Globus pallidus (tissue), 1 donor: ENCODE results near the gene PPM1M.
"Not testable (repeated sequence)": the region's sequence is repeated elsewhere in the genome, so short reads cannot be mapped to it uniquely, and the experiment has no call there.

Source experiments
- DNase-seq: peaks from one replicate; pipeline ENCODE4 v3.0.0-alpha.2; 2015; ENCODE audit warnings: low spot score

The PPM1M gene

DNA sequence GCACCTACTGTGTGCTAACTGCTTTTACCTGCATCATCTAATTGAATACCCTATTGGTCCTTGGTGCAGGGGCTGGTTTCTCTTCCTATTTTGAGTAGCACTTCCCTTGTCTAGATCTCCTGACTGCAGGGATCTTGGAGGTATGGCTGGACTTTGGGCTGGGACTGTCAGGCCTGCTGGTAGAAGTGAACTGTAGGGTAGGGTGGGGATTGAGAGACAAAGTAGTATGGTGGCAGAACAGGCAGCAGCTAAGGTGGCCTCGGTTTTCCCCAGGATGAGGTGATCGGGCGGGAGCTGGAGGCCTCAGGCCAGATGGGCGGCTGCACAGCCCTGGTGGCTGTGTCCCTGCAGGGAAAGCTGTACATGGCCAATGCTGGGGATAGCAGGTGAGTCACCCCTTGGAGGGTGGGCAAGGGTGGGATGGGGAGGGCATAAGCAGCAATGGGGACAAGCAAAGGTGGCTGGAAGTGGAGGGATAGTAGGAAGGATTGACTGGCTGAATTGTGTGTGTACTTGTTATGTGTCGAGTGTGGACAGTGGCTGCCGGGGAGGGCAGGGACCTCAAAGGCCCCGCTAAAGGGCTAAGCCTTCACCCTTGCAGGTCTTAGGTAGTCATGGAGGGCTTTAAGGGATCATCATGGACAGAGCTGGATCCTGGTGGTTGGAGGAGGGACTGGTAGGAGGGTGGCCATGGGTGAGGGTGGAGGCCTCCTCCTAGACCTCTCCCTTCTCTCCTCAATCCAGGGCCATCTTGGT, 2.0 kb downstream of the PPM1M start:
- DNase-seq: no peak

DNA sequence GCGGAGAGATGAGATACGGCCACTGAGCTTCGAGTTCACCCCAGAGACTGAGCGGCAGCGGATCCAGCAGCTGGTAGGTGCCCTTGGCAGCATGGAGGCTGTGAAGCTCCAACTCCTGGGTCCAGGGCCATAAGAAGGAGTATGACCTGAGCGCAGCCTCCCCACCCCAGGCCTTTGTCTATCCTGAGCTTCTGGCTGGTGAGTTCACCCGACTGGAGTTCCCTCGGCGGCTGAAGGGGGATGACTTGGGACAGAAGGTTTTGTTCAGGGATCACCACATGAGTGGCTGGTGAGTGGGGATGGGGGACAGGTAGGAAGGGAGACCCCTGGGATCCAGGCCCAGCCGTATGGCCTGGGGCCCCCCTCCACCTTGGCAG, 2.6 kb downstream of the PPM1M start:
- no peak for DNase-seq

DNA sequence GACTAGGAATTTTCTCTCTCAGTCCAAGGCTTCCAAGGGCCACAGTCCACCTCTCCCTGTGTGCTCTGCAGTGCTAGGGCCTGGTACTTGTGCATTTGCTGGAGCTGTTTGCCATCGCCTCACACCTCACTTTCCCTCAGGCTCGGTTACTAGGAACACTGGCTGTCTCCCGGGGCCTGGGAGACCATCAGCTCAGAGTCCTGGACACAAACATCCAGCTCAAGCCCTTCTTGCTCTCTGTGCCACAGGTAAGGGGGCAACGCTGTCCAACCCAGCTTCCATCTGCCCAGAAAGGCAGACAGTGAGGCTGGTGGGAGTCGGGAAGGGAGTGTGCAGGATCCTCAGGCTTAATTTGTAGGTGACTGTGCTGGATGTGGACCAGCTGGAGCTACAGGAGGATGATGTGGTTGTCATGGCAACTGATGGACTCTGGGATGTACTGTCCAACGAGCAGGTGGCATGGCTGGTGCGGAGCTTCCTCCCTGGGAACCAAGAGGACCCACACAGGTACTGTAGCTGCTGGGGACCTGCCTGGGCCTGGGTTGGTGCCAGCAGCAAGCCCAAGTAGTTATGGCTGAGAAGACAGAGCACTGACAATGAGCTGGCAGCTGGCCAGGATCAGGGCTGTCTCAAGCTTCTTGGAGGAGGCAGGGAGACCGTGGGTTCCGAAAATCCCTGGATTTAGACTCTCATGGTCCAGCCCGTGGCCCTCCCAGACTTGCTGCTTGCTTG, 3.4 kb downstream of the PPM1M start:
- no peak for DNase-seq

DNA sequence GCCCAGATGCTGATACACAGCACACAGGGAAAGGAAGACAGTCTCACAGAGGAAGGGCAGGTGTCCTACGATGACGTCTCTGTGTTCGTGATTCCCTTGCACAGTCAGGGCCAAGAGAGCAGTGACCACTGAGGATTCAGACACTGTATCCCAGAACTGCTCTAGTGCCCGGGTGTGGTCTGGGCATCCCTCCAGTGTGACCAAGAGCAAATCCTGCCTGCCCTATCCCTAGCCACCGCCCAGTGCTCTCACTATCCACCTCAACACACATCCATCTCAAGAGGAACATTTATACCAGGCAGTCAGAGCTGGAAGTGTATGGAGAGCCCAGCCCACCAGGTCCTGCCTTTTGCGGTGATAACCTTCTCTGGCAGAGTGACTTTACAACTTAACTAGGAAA, 4.1 kb downstream of the PPM1M start:
- DNase-seq: no peak

DNA sequence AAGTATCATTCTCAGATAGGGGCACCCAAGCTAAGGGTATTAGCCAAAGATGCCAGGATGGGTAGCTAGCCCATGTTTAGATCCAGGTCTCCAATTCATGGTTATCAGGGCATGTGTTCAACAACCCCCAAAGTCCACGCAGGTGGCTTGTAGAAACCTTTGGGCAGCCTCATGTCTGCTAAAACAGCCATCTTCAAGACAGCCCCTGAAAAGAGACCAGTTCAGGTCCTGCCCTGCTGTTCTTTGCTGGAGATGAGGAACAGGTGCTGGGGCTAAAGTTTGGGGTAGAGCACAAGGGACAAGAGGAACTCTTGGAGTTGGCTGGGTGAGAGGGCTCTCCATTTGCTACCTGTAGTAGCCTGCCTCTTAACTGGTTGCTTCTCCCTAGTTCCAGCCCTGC, 4.6 kb downstream of the PPM1M start:
- no peak for DNase-seq

DNA sequence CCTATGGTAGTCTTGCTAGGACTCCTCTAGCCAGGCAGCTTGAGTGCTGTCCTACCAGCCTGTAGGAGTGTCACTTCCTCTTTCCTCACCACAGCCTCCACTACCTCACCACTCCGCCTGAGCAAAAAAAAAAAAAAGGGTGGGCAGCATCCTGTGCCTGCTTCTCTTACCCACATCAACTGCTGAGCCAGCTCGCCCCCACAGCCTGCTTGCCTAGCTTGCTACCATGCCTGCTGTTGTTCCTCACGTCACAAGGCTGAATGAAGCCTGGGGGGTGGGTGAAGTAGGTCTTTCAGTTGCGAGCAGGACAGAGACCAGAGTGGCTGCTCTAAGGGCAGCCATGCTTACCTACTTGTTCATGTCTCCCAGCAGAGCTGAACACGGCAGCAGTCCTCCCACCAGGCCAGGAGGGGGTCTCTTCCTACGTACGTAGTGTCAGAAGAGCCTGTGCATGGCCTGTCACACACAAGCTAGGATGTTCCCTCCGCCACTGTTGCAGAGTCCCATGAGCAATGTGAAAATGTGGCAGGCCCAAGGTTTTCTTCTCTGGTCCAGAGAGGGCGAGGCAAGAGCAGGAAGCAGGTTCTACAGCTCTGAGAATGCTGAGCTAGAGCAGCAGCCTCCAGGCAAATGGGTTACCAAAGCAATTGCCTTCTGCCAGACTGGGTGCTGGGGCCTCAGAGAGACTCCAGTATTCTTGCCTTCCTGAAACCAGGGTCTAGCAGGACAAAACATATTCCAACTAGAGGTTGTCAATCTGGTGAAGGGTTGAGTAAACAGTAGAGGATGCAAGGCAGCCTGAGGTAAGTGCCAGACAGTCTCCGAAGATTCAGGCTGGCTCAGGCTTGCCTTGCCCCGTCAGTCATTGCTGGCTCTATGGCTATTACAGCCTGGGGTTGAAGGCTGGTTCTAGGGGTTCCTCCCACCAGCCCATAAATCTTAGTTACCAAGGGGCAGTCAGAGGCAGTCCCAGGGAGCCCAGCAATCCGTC, 8.1 kb downstream of the PPM1M start:
- peak; percentile 58 for DNase-seq

DNA sequence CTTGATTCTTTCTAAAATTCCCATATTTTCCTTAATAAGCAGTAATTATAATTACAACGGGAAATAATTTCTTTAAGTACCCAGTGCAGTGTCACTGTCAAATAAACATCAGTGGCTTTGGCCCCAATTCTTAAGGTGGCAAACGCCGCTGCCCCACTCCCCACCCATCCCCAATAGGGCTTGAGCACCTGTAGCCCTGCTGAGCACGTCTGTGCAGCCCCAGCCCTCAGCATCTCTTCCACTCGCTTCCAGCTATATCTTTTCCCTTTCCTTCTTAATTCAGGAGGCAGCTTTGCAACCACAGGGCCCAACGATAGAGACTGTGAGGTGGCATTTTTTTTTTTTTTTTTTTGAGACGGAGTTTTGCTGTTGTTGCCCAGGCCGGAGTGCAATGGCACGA, 9.0 kb downstream of the PPM1M start:
- no peak for DNase-seq

DNA sequence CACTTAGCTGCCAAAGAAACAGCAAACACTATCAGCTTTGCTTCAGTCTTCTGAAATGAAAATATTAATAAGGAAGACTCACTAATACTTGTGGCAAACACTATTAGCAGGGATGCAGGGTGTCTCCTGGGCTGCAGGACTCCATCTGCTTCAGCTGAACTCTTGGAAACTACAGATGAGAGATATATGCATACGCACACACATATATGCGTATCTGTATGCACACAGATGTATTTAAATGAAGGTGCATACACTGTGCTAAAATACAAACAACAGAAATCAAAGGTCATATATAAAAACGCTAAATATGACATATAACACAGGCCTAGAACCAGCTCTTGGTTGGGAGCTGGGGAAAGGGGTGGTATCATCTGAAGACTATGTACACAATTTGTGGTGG, 10.6 kb downstream of the PPM1M start:
- no peak for DNase-seq

DNA sequence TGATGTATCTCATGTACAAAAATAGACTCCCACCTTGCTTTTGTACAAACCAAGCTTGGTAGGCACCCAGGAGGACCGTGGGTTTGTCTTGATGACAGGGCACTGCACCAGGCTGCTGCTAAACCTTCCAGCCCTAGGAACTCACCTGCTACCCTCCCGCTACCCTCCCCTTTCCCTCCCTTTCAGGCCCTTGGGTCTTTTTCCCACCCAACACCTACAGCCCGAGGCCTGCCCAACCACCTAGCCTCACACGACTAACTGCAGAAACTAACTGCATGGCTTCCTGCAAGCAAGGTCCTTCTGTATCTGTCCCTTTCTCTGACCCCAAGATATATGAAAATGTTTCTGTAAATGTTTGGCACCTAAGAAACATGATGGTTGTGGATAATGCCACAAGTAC, 11.1 kb downstream of the PPM1M start:
- no peak for DNase-seq

DNA sequence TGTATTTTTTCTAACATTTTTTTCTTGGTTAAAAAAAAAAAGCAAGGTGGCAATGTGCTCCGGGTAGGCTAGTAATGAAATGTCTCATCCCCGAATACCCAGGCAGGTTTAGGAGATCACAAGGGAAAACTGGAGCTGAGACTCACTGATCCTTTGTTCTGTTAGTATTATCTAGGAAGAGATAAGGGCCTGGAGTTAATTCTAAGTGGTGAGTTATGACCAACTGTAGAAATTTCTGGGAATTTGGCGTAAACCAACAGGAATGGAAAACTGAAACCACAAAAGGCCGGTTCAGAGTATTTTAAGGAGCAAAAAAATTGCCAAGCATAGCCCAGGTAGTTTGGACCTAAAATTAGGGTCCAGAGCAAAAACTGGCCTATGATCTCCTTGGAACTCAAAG, 12.4 kb downstream of the PPM1M start:
- DNase-seq: no peak

DNA sequence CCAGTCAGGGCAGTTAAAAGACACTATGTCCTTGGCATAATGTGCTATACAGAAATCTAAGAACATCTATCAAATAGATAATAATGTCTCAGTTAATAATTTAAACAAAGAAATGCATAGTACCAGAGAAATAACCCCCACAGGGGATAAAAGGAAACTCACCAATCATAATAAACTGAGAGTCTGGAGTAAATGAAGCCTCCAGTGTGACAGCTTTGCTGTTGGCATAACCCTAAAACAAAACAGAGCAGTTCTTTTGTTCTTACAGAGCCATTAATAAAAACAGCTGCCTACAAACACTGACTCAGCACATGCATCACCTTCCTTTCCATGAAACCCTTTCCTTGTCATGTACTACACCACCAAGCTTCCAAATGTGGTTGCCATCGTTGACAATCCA, 13.5 kb downstream of the PPM1M start:
- DNase-seq: no peak

DNA sequence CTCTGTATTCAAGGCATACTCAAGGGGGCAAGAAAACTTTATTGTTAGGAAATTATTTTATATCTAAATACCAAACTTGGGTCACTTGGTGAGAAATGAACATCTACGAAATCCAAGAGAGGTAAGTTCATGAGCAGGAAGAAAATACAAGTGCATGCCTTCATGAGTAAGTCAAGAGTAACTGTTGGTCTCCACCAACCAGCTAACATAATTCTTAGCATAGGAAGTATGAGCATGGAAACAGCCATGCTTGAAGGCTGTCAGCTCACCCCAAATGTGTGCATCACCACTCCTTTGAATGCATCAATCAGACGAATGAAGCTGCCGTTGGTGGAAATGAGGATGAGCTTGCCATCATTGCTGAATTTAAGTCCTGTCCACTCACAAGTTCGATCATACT, 13.9 kb downstream of the PPM1M start:
- DNase-seq: no peak

DNA sequence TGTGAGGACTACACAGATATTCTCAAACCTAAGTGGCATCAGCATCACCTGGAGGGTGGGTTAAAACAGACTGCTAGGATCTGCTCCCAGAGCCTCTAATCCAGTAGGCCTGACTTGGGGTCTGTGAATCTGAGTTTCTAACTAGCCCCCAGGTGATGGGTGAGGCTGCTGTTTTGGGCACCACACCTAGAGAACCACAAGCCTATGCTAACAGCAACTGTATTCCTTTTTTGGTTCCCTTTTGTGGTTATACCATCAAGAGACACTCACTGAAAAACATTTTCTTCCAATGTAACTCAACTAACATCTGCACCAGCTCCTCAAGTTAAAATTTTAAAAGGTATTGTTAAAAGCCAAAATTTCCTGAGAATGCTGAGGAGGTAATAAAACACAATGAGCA, 16.9 kb downstream of the PPM1M start:
- DNase-seq: no peak

DNA sequence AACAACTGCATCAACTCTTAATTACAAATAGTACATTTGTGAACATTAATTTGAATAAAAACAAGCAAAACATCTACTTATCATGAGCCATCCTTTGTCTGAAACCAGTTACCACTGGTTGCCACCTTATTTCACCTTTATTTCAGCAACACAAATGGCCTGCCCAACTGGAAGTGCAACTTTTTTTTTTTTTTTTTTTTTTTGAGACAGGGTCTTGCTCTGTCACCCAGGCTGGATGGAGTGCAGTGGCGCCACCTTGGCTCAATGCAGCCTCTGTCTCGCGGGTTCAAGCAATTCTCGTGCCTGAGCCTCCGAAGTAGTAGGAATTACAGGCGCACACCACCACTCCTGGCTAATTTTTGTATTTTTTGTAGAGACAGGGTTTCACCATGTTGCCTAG, 19.8 kb downstream of the PPM1M start:
- no peak for DNase-seq

DNA sequence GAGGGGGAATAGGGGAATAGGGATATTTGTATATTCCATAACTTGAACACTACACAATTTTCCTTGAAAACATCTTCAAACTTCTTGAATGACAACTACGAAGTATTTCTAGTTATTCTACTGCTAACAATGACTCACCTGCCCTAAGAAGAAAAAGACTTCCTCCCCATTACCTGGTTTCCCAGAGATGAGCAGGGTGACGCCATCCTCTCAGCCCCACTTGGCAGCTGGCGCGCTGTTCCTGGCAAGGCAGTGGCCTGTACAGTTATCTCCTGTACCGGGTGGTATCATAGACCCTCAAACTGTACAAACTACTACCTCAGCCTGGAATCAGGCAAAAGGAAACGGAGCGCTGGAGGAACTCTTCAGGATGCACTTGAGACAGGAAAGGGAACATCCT, 22.5 kb downstream of the PPM1M start:
- no peak for DNase-seq

DNA sequence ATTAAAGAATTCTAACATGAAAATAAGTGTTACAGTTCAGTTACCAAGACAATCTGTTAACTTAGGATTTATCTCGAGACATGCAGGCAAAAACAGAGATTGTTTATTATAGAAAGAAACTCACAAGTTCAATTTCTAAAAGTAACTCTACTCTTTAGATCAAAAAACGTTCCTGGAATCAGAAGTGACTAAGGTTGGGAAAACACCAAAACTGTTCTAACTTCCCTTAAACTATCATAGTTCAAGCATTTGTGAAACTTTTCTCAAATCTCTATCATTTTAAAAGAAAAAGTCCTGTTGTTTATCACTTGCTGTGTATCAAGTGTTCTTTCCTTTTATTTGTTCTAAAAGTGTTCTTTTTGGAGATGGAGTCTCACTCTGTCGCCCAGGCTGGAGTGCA, 24.2 kb downstream of the PPM1M start:
- no peak for DNase-seq

DNA sequence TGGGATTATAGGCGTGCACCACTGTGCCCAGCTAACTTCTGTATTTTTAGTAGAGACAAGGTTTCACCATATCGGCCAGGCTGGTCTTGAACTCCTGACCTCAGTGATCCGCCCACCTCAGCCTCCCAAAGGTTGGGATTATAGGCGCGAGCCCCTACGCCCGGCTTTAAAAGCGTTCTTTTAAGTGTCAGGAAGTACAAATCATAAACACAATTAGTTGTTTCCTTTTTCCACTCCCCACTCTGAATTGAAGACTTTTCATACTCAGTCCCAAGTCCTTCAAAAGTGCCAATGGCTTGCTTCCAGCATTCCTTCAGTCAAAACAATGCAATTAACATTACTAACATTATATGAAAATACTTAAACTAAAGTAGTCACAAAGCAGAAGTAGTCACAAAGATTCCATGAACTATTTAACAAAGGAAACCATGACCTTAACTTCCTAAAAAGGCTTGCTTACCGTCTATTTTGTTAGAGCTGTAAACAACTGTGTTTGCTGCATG, 24.7 kb downstream of the PPM1M start:
- no peak for DNase-seq

DNA sequence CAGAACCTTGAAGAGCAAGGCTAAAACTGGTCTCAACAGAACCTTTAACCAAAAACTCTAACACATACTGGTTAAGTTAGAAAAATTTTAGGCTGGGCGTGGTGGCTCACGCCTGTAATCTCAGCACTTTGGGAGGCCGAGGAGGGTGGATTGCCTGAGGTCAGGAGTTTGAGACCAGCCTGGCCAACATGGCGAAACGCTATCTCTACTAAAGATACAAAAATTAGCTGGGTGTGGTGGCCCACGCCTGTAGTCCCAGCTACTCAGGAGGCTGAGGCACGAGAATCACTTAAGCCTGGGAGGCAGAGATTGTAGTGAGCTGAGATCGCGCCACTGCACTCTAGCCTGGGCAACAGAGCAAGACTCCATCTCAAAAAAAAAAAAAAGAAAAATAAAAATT, 26.6 kb downstream of the PPM1M start:
- not testable (repeated sequence) for DNase-seq

DNA sequence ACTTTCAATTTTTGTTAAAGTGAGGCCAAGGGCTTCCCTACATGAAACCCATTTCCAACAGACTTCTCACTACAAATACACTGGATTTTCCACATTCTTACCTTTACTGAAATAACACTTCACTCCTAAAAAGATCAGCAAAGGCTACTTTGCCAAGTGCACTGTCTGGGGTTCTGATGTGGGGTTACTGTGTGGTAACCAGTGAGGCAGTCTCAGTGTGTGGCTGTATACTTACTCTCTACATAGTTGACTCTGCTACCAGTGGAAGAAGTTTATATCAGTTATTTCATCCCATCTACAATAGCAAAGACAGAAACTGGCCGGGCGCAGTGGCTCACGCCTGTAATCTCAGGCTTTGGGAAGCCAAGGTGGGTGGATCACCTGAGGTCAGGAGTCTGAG, 27.3 kb downstream of the PPM1M start:
- DNase-seq: no peak

DNA sequence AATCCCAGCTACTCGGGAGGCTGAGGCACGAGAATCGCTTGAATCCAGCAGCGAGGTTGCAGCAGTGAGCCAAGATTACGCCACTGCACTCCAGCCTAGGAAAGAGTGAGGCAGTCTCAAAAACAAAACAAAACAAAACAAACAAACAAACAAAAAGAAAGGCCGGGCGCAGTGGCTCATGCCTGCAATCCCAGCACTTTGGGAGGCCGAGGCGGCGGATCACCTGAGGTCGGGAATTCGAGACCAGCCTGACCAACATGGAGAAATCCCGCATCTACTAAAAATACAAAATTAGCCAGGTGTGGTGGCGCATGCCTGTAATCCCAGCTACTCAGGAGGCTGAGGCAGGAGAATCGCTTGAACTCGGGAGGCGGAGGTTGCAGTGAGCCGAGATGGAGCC, 29.2 kb downstream of the PPM1M start:
- DNase-seq: not testable (repeated sequence)

DNA sequence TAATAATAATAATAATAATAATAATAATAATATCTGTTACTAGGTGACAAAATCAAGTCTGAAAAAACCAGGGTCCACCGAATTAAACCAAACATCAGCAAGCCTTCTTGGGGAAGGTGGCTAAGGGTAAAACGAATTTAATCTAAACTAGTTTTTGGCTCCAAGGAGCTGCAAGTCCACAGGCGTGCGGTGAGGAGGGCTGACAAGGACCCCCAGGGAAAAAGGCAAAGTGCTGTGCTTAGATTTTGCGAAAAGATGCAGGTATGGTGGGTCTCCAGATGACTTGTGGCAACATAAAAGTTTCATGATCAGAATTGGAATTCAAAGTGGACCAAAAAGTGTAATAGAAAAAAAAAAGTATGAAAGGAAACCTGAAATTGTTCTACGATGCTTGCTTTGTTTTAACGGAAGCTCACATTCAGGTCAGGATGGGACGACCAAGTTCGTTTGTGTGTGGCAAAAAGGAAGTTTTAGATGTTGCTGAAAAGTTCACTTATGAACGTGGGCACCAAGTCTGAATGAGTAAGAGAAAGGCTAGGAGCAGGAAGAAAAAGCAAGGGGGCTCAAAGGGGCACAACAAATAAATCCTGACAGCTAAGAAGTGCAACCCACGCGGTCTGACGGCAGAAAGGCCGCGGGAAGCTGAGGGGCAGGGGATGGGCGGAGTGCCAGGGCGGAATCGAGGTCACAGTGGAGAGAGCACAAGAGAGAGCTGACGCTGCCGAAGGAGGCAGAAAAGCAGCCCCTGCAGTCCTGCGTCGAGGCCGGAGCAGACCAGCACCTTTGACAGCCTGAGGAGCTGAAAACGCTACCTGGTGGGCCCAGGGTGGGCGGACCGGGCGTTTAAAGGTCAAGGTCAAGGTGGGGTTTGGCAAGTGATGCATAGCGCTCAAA, 31.8 kb downstream of the PPM1M start:
- DNase-seq: peak; percentile 70
